ENCODE measurements around the gene ICAM2. TPM values are rescaled to one million over a fixed set of nuclear protein-coding genes. Genes with fewer than 3 reads are reported as not detected.

ICAM2 gene
- total and polyA plus RNA-seq, 8 donors: 32.3 to 55.4 (median 46.3) TPM

DNA sequence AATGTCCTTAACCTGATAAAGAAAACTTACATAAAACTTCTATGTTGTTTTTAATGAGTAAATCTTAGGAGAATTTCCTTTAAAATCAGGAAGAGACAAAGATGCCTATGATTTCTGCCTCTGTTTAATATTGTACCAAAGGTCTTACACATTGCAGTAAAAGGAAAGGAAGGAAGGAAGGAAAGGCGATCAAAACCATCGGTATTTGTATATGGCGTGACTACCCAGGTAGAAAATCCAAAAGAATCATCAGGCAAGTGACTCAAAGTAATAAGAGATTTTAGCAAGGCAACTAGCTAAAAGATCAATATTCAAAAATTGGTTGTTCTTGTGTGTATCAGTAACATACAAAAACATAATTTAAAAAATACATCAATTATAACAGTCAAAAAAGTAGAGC is 3.5 kb downstream of the ICAM2 start:
- no peak for TF ChIP-seq CTCF (IDR thresholded peaks at IDR 0.05)
- ATAC-seq (no peak), DNase-seq (no peak)
- intact Hi-C loops (cut with DNase I): no loop called here
- Histone ChIP-seq H3K27me3 (no peaks in the 10 kb centered on the region), H3K9me3 (no peaks in the 10 kb centered on the region), H3K4me1 (peaks cover 6 to 62% of the 10 kb centered on the region in 2 donors), H3K27ac (peak overlapping the region in 1 of 2 donors; percentile 52), H3K4me3 (no peak overlapping the region), H3K36me3 (no peaks in the 10 kb centered on the region)

GRCh38 chr17:64016231-64016784 is 4.1 kb downstream of the ICAM2 start:
- peak in 1 of 2 donors; percentile 15 for TF ChIP-seq CTCF (IDR thresholded peaks at IDR 0.05)
- Histone ChIP-seq H3K4me1 (peaks cover 6 to 60% of the 10 kb centered on the region in 2 donors), H3K27me3 (no peaks in the 10 kb centered on the region), H3K9me3 (no peaks in the 10 kb centered on the region), H3K4me3 (no peak overlapping the region), H3K36me3 (no peaks in the 10 kb centered on the region), H3K27ac (peak overlapping the region; percentile 15 to 52)
- DNase-seq (no peak), ATAC-seq (no peak)
- intact Hi-C loops (cut with DNase I): no loop called here

DNA sequence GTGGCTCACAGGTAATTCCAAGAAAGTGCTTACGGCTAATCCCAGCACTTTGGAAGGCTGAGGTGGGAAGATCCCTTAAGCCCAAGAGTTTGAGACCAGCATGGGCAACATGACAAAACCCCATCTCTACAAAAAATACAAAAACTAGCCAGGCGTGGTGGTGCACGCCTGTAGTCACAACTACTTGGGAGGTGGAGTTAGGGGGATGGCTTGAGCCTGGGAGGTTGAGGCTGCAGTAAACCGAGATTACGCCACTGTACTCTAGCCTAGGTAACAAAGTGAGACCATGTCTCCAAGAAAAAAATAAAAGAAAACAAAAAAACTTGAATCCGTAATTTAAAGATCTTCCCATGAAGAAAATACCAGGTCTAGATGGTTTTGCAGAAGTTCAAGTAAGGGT is 5.0 kb downstream of the ICAM2 start:
- no peak overlapping the region for H3K4me3 ChIP-seq
- ATAC-seq: no peak
- no peak for DNase-seq
- peaks cover 6 to 53% of the 10 kb centered on the region in 2 donors for H3K4me1 ChIP-seq
- H3K9me3 ChIP-seq: no peaks in the 10 kb centered on the region
- H3K36me3 ChIP-seq: no peaks in the 10 kb centered on the region
- TF ChIP-seq CTCF (IDR thresholded peaks at IDR 0.05): no peak
- intact Hi-C loops (cut with DNase I): no loop called here
- no peaks in the 10 kb centered on the region for H3K27me3 ChIP-seq
- peak overlapping the region; percentile 15 to 52 for H3K27ac ChIP-seq

- intact Hi-C loops (cut with DNase I): no loop called here
- H3K4me1 ChIP-seq: peaks cover 19 to 55% of the 10 kb centered on the region in 2 donors
- no peak for TF ChIP-seq CTCF (IDR thresholded peaks at IDR 0.05)
- H3K4me3 ChIP-seq: no peak overlapping the region
- H3K27ac ChIP-seq: peak overlapping the region in 1 of 2 donors; percentile 64
- no peaks in the 10 kb centered on the region for H3K27me3 ChIP-seq
- H3K36me3 ChIP-seq: peaks cover 0 to 4% of the 10 kb centered on the region in 2 donors
- DNase-seq: no peak
- no peaks in the 10 kb centered on the region for H3K9me3 ChIP-seq
- ATAC-seq: peak; percentile 48
Measured at GRCh38 chr17:64009571-64010402, 10.6 kb downstream of the ICAM2 start.

DNA sequence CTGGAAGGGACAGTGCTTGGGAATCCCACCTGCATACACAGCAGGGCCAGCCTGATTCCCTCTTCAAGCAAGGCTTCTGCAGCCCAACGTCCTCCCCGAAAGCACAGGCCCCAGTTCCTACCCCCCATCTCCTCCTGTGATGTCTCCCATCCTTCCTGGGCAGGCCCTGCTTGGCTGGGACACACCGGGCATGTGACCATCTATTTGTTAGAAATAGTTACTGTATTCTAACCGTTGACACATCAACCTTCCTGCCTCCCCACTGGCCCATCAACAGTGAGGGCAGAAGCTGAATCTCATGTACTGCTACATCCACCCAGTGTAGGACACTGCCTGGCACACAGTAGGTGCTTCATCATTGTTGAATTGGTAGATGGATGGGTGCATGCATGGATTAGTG is 11.6 kb downstream of the ICAM2 start:
- no peak for DNase-seq
- intact Hi-C loops (cut with DNase I): no loop called here
- peak overlapping the region in 1 of 2 donors; percentile 64 for H3K27ac ChIP-seq
- H3K4me1 ChIP-seq: peaks cover 19 to 56% of the 10 kb centered on the region in 2 donors
- H3K9me3 ChIP-seq: no peaks in the 10 kb centered on the region
- H3K27me3 ChIP-seq: no peaks in the 10 kb centered on the region
- peaks cover 0 to 11% of the 10 kb centered on the region in 2 donors for H3K36me3 ChIP-seq
- no peak overlapping the region for H3K4me3 ChIP-seq
- no peak for TF ChIP-seq CTCF (IDR thresholded peaks at IDR 0.05)
- no peak for ATAC-seq

Measured in left lung (tissue), 10 donors.